HCT116 (cell line): Measurements from ENCODE around the gene NR6A1. TPM values are rescaled to one million over a fixed set of nuclear protein-coding genes. Genes with fewer than 3 reads are reported as not detected.
A peak's percentile ranks its signal among the peaks of the same experiment; 100 is the strongest.

ENCODE experiments used
- ATAC-seq: fragments of 200-7000 bp; cut with Tn5 transposase; 2 replicates; pipeline ENCODE4 v1.9.1; 2020; ENCODE audit warnings: mild to moderate bottlenecking, moderate library complexity
- BruUV-seq: library from RNA; stranded (reverse); fragments of 400-500 nt; replicated peaks from 2 replicates; lab custom pipeline; 2021; lab: Mats Ljungman, UMichigan
- CTCF ChIA-PET: fragments of 300-600 bp; sonication (Branson Sonifier 250); formaldehyde crosslinking; loops from one replicate; lab custom pipeline; 2021; ENCODE audit warnings: antibody characterized with exemption; lab: Charles Lee
- POLR2A ChIA-PET: fragments of 300-600, 350-600 bp; sonication (Branson Sonifier 250); formaldehyde crosslinking; loops from one replicate; lab custom pipeline; 2021; ENCODE audit warnings: antibody characterized with exemption; lab: Charles Lee
- RAD21 ChIA-PET, 2 experiments: fragments of 300-600 bp; sonication (Branson Sonifier 250); formaldehyde crosslinking; loops; one replicate each; lab custom pipeline; 2023; ENCODE audit warnings: low total read pairs in 2 of 2; ENCODE audit not compliant: uncharacterized antibody in 2 of 2, unreplicated experiment in 2 of 2, low non-redundant PET in 1 of 2; lab: Charles Lee
- DNase-seq: peaks from one replicate; pipeline ENCODE4 v3.0.0-alpha.2; 2010; ENCODE audit warnings: low read depth, low spot score
- H2AFZ ChIP-seq: fragments of 200-600 bp; shearing (Covaris generic), sonication (generic); 2 replicates; pipeline ENCODE4 v1.6.1; 2017; ENCODE audit warnings: low read depth, mixed run types, mixed read lengths, antibody characterized with exemption, low read length; ENCODE audit not compliant: poor library complexity, severe bottlenecking
- H3K27ac ChIP-seq: 2 replicates; pipeline ENCODE4 v1.5.1; 2012; ENCODE audit warnings: low read depth, low read length
- H3K27me3 ChIP-seq: fragments of 200-600 bp; sonication (generic); 2 replicates; pipeline ENCODE4 v1.6.1; 2016; ENCODE audit warnings: mixed run types, low read length, mixed read lengths; ENCODE audit not compliant: insufficient read depth
- H3K36me3 ChIP-seq, 2 experiments: fragments of 200-500 bp in 1 of 2; fragments of 200-600 bp in 1 of 2; sonication (Bioruptor generic) in 1 of 2; sonication (generic) in 1 of 2; 2 replicates each; pipeline versions ENCODE4 v1.5.1 to v1.6.1; 2014 to 2016; ENCODE audit warnings: low read length in 2 of 2, inconsistent platforms in 1 of 2, mixed read lengths in 1 of 2, mixed run types in 1 of 2; ENCODE audit not compliant: insufficient read depth in 2 of 2, control insufficient read depth in 1 of 2
- H3K4me1 ChIP-seq, 2 experiments: fragments of 200-600 bp in 1 of 2; sonication (generic) in 1 of 2; 2 replicates each; pipeline versions ENCODE4 v1.5.1 to v1.6.1; 2012 to 2017; ENCODE audit warnings: low read length in 2 of 2, inconsistent platforms in 1 of 2, mild to moderate bottlenecking in 1 of 2, mixed read lengths in 1 of 2, mixed run types in 1 of 2, moderate library complexity in 1 of 2; ENCODE audit not compliant: insufficient read depth in 2 of 2, control insufficient read depth in 1 of 2
- H3K4me2 ChIP-seq: fragments of 200-600 bp; sonication (generic); 2 replicates; pipeline ENCODE4 v1.6.1; 2017; ENCODE audit warnings: mixed run types, low read length, mixed read lengths
- H3K4me3 ChIP-seq, 2 experiments: fragments of 200-600 bp in 1 of 2; sonication (generic) in 1 of 2; replicated peaks in 1 of 2; 2 replicates each; pipeline ENCODE4 v1.5.1; 2011 to 2016; ENCODE audit warnings: low read length in 2 of 2, control low read depth in 1 of 2, low read depth in 1 of 2, mild to moderate bottlenecking in 1 of 2, mixed read lengths in 1 of 2, mixed run types in 1 of 2
- H3K79me2 ChIP-seq: fragments of 200-600 bp; sonication (generic); 2 replicates; pipeline ENCODE4 v1.6.1; 2017; ENCODE audit warnings: mild to moderate bottlenecking, mixed run types, low read length, moderate library complexity, mixed read lengths; ENCODE audit not compliant: insufficient read depth
- H3K9ac ChIP-seq: fragments of 200-600 bp; sonication (generic); 2 replicates; pipeline ENCODE4 v1.6.1; 2016; ENCODE audit warnings: low read length, mixed read lengths
- H3K9me2 ChIP-seq: fragments of 200-600 bp; sonication (generic), shearing (Covaris generic); 2 replicates; pipeline ENCODE4 v1.6.1; 2017; ENCODE audit warnings: mixed run types, mild to moderate bottlenecking, moderate library complexity; ENCODE audit not compliant: insufficient read depth
- H3K9me3 ChIP-seq, 2 experiments: fragments of 200-500 bp in 1 of 2; fragments of 200-600 bp in 1 of 2; sonication (Bioruptor generic) in 1 of 2; sonication (generic) in 1 of 2; 2 replicates each; pipeline ENCODE4 v1.6.1; 2014 to 2017; ENCODE audit warnings: low read length in 2 of 2, mixed read lengths in 2 of 2, inconsistent platforms in 1 of 2, low read depth in 1 of 2, mild to moderate bottlenecking in 1 of 2, mixed run types in 1 of 2, moderate library complexity in 1 of 2; ENCODE audit not compliant: control insufficient read depth in 1 of 2, insufficient read depth in 1 of 2
- H4K20me1 ChIP-seq: fragments of 200-600 bp; sonication (generic), shearing (Covaris generic); 2 replicates; pipeline ENCODE4 v1.6.1; 2017; ENCODE audit warnings: mixed run types, mild to moderate bottlenecking, moderate library complexity; ENCODE audit not compliant: insufficient read depth
- CBX3 ChIP-seq: IDR thresholded peaks from 2 replicates; pipeline ENCODE4 v1.6.1; 2012; ENCODE audit warnings: low read depth
- CEBPB ChIP-seq: IDR thresholded peaks from 2 replicates; pipeline ENCODE4 v1.6.1; 2012; ENCODE audit warnings: low read depth
- JUND ChIP-seq: IDR thresholded peaks from 2 replicates; pipeline ENCODE4 v1.6.1; 2012
- YY1 ChIP-seq: IDR thresholded peaks from 2 replicates; pipeline ENCODE4 v1.6.1; 2011; ENCODE audit warnings: low read length, low read depth, moderate library complexity, mild to moderate bottlenecking; ENCODE audit not compliant: insufficient replicate concordance; ENCODE audit errors: extremely low read depth
- ZFX ChIP-seq: fragments of 450-650 bp; IDR thresholded peaks from 2 replicates; pipeline ENCODE4 v1.6.1; 2017
- intact Hi-C: fragments of 100-400 bp; cut with micrococcal nuclease; formaldehyde crosslinking; loops from 2 replicates; pipeline ENCODE4 v1.10.0; 2022
- total RNA-seq: library from RNA; stranded (reverse); gene quantifications from one replicate; pipeline ENCODE4 v1.2.1, GENCODE V29; 2021; ENCODE audit not compliant: unreplicated experiment
- TF ChIP-seq, protein P1 (sequence below): IDR thresholded peaks from 2 replicates; pipeline ENCODE4 v1.6.1; 2012
- TF ChIP-seq, protein P2 (sequence below): IDR thresholded peaks from 2 replicates; pipeline ENCODE4 v1.6.1; 2012; ENCODE audit warnings: low read depth
- TF ChIP-seq, protein P3 (sequence below): IDR thresholded peaks from 2 replicates; pipeline ENCODE4 v1.6.1; 2012

NR6A1 gene
- total RNA-seq, 1 experiment from 2014 or later = 9.9 TPM

DNA sequence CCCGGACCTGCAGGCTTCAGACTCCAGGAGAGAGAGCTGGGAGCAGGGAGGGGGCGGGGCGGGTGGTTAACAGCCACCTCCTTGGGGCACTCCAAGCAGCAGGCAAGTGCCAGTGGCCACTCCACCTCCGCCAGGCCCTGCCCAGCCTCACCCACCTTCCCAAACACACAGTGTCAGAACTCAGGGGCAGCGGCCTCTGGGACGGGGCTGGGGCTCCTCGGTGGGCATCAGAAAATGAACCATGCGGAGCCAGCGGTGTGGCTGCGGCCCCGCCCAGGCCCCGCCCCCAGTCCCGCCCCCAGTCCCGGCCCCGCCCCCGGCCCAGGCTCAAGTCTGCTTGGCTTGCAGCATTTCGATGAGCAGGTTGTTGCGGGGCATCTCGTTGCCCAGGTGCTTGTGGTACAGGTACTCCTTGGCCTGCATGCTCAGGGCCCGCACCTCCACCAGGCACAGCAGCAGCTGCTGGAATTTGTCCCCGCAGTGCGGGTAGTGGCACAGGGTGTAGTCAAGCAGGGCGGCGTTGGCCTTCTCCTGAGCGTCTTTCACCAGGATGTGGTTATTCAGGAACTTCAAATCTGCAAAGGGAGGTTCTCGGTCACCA, 288.6 kb downstream of the NR6A1 start:
- no TSS peak for BruUV-seq
- no peak overlapping the region for H3K27ac ChIP-seq
- no peak for TF ChIP-seq ZFX
- no peak for TF ChIP-seq YY1
- TF ChIP-seq, protein P1, sequence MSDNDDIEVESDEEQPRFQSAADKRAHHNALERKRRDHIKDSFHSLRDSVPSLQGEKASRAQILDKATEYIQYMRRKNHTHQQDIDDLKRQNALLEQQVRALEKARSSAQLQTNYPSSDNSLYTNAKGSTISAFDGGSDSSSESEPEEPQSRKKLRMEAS = no peak
- TF ChIP-seq JUND = no peak
- TF ChIP-seq, protein P2, sequence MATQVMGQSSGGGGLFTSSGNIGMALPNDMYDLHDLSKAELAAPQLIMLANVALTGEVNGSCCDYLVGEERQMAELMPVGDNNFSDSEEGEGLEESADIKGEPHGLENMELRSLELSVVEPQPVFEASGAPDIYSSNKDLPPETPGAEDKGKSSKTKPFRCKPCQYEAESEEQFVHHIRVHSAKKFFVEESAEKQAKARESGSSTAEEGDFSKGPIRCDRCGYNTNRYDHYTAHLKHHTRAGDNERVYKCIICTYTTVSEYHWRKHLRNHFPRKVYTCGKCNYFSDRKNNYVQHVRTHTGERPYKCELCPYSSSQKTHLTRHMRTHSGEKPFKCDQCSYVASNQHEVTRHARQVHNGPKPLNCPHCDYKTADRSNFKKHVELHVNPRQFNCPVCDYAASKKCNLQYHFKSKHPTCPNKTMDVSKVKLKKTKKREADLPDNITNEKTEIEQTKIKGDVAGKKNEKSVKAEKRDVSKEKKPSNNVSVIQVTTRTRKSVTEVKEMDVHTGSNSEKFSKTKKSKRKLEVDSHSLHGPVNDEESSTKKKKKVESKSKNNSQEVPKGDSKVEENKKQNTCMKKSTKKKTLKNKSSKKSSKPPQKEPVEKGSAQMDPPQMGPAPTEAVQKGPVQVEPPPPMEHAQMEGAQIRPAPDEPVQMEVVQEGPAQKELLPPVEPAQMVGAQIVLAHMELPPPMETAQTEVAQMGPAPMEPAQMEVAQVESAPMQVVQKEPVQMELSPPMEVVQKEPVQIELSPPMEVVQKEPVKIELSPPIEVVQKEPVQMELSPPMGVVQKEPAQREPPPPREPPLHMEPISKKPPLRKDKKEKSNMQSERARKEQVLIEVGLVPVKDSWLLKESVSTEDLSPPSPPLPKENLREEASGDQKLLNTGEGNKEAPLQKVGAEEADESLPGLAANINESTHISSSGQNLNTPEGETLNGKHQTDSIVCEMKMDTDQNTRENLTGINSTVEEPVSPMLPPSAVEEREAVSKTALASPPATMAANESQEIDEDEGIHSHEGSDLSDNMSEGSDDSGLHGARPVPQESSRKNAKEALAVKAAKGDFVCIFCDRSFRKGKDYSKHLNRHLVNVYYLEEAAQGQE = no peak
- TF ChIP-seq CBX3 = no peak
- TF ChIP-seq CEBPB = no peak
- TF ChIP-seq, protein P3, sequence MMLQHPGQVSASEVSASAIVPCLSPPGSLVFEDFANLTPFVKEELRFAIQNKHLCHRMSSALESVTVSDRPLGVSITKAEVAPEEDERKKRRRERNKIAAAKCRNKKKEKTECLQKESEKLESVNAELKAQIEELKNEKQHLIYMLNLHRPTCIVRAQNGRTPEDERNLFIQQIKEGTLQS = no peak
- TF ChIP-seq, all 23 proteins: peak for 0
- ChIA-PET RAD21 (no interaction called here), POLR2A (no interaction called here), CTCF (interaction anchor here (0.6 kb wide), 1 partner anchor 27 kb away, joined by 3 read pairs; no protein-coding TSS in a partner anchor)
- peak overlapping the region; percentile 84 for H3K4me2 ChIP-seq
- H2AFZ ChIP-seq = peak overlapping the region; percentile 35
- no peaks in the 10 kb centered on the region for H3K27me3 ChIP-seq
- H4K20me1 ChIP-seq = no peaks in the 10 kb centered on the region
- peaks cover 4 to 18% of the 10 kb centered on the region in 2 experiments; a peak in 3 of 4 replicates for H3K4me1 ChIP-seq
- H3K36me3 ChIP-seq = no peaks in the 10 kb centered on the region
- intact Hi-C loops = no loop called here
- no peaks in the 10 kb centered on the region for H3K9me3 ChIP-seq
- H3K9me2 ChIP-seq = no peaks in the 10 kb centered on the region
- peak overlapping the region; percentile 39 for H3K9ac ChIP-seq
- H3K4me3 ChIP-seq = peak overlapping the region; percentile 19 to 46
- DNase-seq = no peak
- H3K79me2 ChIP-seq = no peaks in the 10 kb centered on the region
- peak; percentile 65 for ATAC-seq
